Activated CD8-positive, alpha-beta memory T cell treated with anti-CD3 and anti-CD28 coated beads for 36 hours (primary cell): Measurements from ENCODE around the gene PCK2. TPM values are rescaled to one million over a fixed set of nuclear protein-coding genes. Genes with fewer than 3 reads are reported as not detected.

ENCODE experiments used
- CTCF ChIA-PET: fragments of 350-600 bp; sonication (Branson Sonifier 250); formaldehyde crosslinking; loops from one replicate; lab custom pipeline; 2021; ENCODE audit warnings: antibody characterized with exemption; lab: Charles Lee
- POLR2A ChIA-PET: fragments of 350-600 bp; sonication (Branson Sonifier 250); formaldehyde crosslinking; loops from one replicate; lab custom pipeline; 2021; ENCODE audit warnings: antibody characterized with exemption; lab: Charles Lee
- total RNA-seq, 2 experiments: library from RNA; stranded (reverse); gene quantifications; one replicate each; pipeline ENCODE4 v1.2.3, GENCODE V29; 2021

Gene PCK2
- total RNA-seq, 2 experiments from 2014 or later, result 118 to 125 TPM

- ChIA-PET POLR2A (interaction anchor here (0.5 to 3.8 kb wide), 5 partner anchors 11 to 47 kb away, joined by 3 to 34 read pairs (median 16); partner anchors contain the start of genes DCAF11, IRF9, NRL and PSME1), CTCF (interaction anchor here (0.9 to 2.7 kb wide), 5 partner anchors 11 to 57 kb away, joined by 3 to 24 read pairs (median 7); partner anchors contain the start of genes DCAF11, IRF9, NRL and PSME1)
These were observed 53.8 kb downstream of the PCK2 start for GRCh38 chr14:24147761-24148428.

GRCh38 chr14:24149302-24149969, 55.3 kb downstream of the PCK2 start:
- POLR2A ChIA-PET, result interaction anchor here (1.2 kb wide), 1 partner anchor 8 kb away, joined by 3 read pairs; the partner anchor contains the start of gene EMC9
- CTCF ChIA-PET, result interaction anchor here (1.4 to 2.7 kb wide), 2 partner anchors 11 to 24 kb away, joined by 3 to 24 read pairs; partner anchors contain the start of gene IRF9

- ChIA-PET CTCF (interaction anchor here (1.4 kb wide), 1 partner anchor 24 kb away, joined by 3 read pairs; no protein-coding TSS in a partner anchor), POLR2A (interaction anchor here (0.8 to 1.2 kb wide), 2 partner anchors 9 to 51 kb away, joined by 3 read pairs; partner anchors contain the start of gene EMC9)
These were observed 56.0 kb downstream of the PCK2 start for GRCh38 chr14:24150061-24150460.

GRCh38 chr14:24150567-24150966, 56.5 kb downstream of the PCK2 start:
- POLR2A ChIA-PET, result interaction anchor here (0.8 to 1.2 kb wide), 2 partner anchors 9 to 51 kb away, joined by 3 read pairs; partner anchors contain the start of gene EMC9
- CTCF ChIA-PET, result interaction anchor here (1.4 to 1.8 kb wide), 2 partner anchors 10 to 23 kb away, joined by 3 to 17 read pairs; partner anchors contain the start of gene IRF9

GRCh38 chr14:24150993-24151392, 56.9 kb downstream of the PCK2 start:
- CTCF ChIA-PET, result interaction anchor here (1.8 kb wide), 1 partner anchor 10 kb away, joined by 17 read pairs; the partner anchor contains the start of gene IRF9
- POLR2A ChIA-PET, result interaction anchor here (0.8 kb wide), 1 partner anchor 50 kb away, joined by 3 read pairs; no protein-coding TSS in a partner anchor

- CTCF ChIA-PET, result interaction anchor here (0.6 to 1.8 kb wide), 2 partner anchors 9 to 42 kb away, joined by 3 to 17 read pairs; partner anchors contain the start of gene IRF9
- POLR2A ChIA-PET, result interaction anchor here (0.6 kb wide), 1 partner anchor 21 kb away, joined by 3 read pairs; the partner anchor contains the start of gene FITM1
These were observed 57.4 kb downstream of the PCK2 start for GRCh38 chr14:24151404-24152080.

Other genes with a start within 250 kb of the PCK2 start
- gene DHRS4, start 140.5 kb upstream of the PCK2 start, total RNA-seq, result 10 to 100 TPM; 20.8 to 22.5 TPM
- gene DHRS4L2, start 105.4 kb upstream of the PCK2 start, total RNA-seq, result 10 to 100 TPM; 19.8 to 21.6 TPM
- 1 to 10 TPM; 1.2 to 1.5 TPM for gene CARMIL3, start 42.3 kb upstream of the PCK2 start, total RNA-seq
- not detected for gene CPNE6, start 22.7 kb upstream of the PCK2 start, total RNA-seq
- 10 to 100 TPM; 60.3 to 69.1 TPM for gene DCAF11, start 20.5 kb downstream of the PCK2 start, total RNA-seq
- 1 to 10 TPM; 1.1 to 1.7 TPM for gene NRL, start 20.6 kb downstream of the PCK2 start, total RNA-seq
- gene FITM1, start 36.3 kb downstream of the PCK2 start, total RNA-seq, result under 1 TPM; 0.31 to 0.46 TPM
- 100 to 1,000 TPM; 334 to 335 TPM for gene PSME1, start 41.9 kb downstream of the PCK2 start, total RNA-seq
- gene EMC9, start 47.3 kb downstream of the PCK2 start, total RNA-seq, result 10 to 100 TPM; 38.5 to 38.9 TPM
- gene PSME2, start 52.3 kb downstream of the PCK2 start, total RNA-seq, result 100 to 1,000 TPM; 381 to 388 TPM
- gene RNF31, start 53.2 kb downstream of the PCK2 start, total RNA-seq, result 10 to 100 TPM; 75.5 to 80.8 TPM
- 10 to 100 TPM; 52.4 to 54.5 TPM for gene IRF9, start 67.0 kb downstream of the PCK2 start, total RNA-seq
- gene REC8, start 77.8 kb downstream of the PCK2 start, total RNA-seq, result 10 to 100 TPM; 27.5 to 31.3 TPM
- 100 to 1,000 TPM; 166 to 168 TPM for gene IPO4, start 94.5 kb downstream of the PCK2 start, total RNA-seq
- 10 to 100 TPM; 30.6 to 30.7 TPM for gene TM9SF1, start 101.1 kb downstream of the PCK2 start, total RNA-seq
- gene TSSK4, start 111.4 kb downstream of the PCK2 start, total RNA-seq, result under 1 TPM; 0.27 TPM
- 10 to 100 TPM; 73.7 to 75.8 TPM for gene CHMP4A, start 119.2 kb downstream of the PCK2 start, total RNA-seq
- gene MDP1, start 121.8 kb downstream of the PCK2 start, total RNA-seq, result 10 to 100 TPM; 14.9 to 17.4 TPM
- gene NEDD8, start 138.1 kb downstream of the PCK2 start, total RNA-seq, result 100 to 1,000 TPM; 220 to 231 TPM
- 10 to 100 TPM; 39.9 to 45.7 TPM for gene GMPR2, start 138.6 kb downstream of the PCK2 start, total RNA-seq
- gene TINF2, start 148.3 kb downstream of the PCK2 start, total RNA-seq, result 10 to 100 TPM; 82.1 to 93.1 TPM
- 1 to 10 TPM; 2.6 to 3.2 TPM for gene TGM1, start 168.9 kb downstream of the PCK2 start, total RNA-seq
- 10 to 100 TPM; 33.0 to 37.9 TPM for gene RABGGTA, start 177.3 kb downstream of the PCK2 start, total RNA-seq
- 1 to 10 TPM; 7.8 to 9.0 TPM for gene DHRS1, start 205.5 kb downstream of the PCK2 start, total RNA-seq
- 10 to 100 TPM; 46.1 to 49.3 TPM for gene NOP9, start 205.5 kb downstream of the PCK2 start, total RNA-seq
- gene CIDEB, start 213.7 kb downstream of the PCK2 start, total RNA-seq, result 10 to 100 TPM; 14.2 to 14.4 TPM
- gene LTB4R2, start 215.8 kb downstream of the PCK2 start, total RNA-seq, result 10 to 100 TPM in 1 of 2 experiments, 1 to 10 TPM in 1; 9.3 to 10.4 TPM
- gene LTB4R, start 217.2 kb downstream of the PCK2 start, total RNA-seq, result 10 to 100 TPM; 12.5 to 13.7 TPM
- gene ADCY4, start 240.8 kb downstream of the PCK2 start, total RNA-seq, result 1 to 10 TPM in 1 of 2 experiments, under 1 TPM in 1; 0.78 to 1.3 TPM
- 1 to 10 TPM; 8.2 to 9.7 TPM for gene RIPK3, start 245.7 kb downstream of the PCK2 start, total RNA-seq